B cell (primary cell): ENCODE measurements around the gene FBRS.

Source experiments
- CTCF ChIP-seq: fragments of 200-600 bp; IDR thresholded peaks from one replicate; pipeline ENCODE4 v1.8.0; 2022; ENCODE audit warnings: antibody characterized with exemption, mild to moderate bottlenecking
- EZH2 ChIP-seq: IDR thresholded peaks from 2 replicates; pipeline ENCODE4 v1.6.1; 2012; ENCODE audit warnings: borderline replicate concordance, low read depth, mild to moderate bottlenecking, moderate library complexity, low read length; ENCODE audit not compliant: insufficient read depth, poor library complexity, severe bottlenecking

DNA sequence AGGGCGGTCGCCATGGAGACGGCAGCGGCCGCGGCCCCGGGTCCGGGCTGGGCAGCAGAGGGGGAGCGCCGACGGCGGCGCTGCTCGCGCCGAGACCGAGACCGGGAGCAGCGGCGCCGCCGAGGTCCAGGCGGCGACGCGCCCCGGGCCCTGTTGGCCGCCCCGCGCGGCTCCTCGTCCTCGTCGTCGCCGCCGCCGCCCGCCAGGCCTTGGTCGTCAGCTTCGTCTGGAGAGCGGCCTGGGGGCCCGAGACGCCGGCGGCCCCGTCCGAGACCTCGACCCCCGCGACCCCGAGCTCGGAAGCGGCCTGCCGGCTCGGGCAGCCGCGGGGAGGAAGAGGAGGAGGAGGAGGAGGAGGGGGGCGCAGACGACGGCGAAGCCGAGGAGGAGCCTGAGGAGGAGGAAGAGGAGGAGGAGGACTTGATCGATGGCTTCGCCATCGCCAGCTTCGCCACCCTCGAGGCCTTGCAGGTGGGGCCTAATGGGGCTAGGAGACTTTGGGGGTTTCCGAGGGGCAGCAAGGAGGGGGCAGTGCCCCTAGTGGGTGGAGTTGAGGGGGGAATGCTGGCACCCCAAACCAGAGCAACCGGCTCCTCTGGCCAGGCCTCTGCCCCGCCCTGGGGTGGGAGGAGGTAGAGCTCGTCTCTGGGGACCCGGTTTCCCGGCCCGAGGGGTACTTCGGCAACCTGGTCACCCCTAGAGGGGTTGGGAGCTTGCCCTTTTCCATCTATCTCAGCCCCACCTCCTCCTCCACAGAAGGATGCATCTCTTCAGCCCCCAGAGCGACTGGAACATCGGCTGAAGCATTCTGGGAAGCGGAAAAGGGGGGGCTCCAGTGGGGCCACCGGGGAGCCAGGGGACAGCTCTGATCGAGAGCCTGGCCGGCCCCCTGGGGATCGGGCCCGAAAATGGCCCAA, 1.5 kb downstream of the FBRS start:
- no peak for TF ChIP-seq CTCF
- no peak for TF ChIP-seq EZH2
